ENCODE data around the gene ZBTB9.

ZBTB9 gene

GRCh38 chr6:33433544-33434191 lies 20.7 kb upstream of the ZBTB9 start:
- DNase-seq, result no peak

GRCh38 chr6:33434961-33435360 lies 19.4 kb upstream of the ZBTB9 start:
- DNase-seq, result no peak

- DNase-seq, result no peak
Measured at GRCh38 chr6:33437666-33438065, 16.7 kb upstream of the ZBTB9 start.

DNA sequence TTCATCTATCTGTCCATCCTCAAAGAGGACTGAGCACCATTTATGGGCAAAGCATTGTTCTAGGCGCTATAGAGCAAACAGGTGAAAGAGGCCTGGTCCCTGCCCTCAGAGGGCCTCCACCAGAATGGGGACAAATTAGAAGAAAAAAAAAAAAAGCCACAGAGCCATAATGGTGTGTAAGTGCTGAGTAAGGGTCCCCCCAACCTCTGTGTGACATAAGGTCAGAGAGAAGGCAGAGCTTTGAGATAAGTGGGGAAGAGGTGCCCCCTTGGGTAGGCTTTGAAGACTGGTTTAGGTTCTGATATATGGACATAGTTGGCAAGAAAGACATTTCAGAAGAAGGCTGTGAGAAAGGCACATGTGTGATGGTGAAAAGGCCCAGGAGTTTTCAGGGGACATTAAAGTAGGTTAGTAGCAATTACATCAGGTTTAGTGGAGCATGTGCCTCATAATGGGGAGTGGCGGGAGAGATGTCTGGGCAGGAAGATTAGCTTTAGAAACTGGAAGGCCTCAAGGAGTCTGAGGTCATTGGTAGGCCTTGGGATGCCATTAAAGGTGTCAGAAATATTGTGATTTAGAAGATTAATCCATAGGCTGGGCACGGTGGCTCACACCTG lies 15.3 kb upstream of the ZBTB9 start:
- DNase-seq, result no peak

- DNase-seq, result no peak
Measured at GRCh38 chr6:33439956-33440648, 14.3 kb upstream of the ZBTB9 start.

DNA sequence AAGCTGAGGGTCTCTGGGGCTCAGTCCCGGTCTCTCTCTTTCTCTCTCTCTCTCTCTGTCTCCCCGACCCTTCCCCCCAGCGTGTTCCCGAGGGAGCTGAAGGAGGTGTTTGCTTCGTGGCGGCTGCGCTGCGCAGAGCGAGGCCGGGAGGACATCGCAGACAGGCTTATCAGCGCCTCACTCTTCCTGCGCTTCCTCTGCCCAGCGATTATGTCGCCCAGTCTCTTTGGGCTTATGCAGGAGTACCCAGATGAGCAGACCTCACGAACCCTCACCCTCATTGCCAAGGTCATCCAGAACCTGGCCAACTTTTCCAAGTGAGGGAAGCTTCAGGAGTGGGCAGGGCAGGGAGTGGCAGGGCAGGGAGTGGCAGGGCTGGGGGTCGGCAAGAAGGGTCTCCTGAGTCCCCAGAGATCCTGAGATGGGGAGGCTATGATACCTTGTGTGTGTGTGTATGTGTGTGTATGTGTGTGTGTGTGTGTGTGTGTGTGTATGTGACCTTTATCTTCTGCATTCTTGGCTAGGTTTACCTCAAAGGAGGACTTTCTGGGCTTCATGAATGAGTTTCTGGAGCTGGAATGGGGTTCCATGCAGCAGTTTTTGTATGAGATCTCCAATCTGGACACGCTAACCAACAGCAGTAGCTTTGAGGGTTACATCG lies 13.6 kb upstream of the ZBTB9 start:
- no peak for DNase-seq

- DNase-seq, result no peak
Measured at GRCh38 chr6:33441457-33441856, 12.9 kb upstream of the ZBTB9 start.

DNA sequence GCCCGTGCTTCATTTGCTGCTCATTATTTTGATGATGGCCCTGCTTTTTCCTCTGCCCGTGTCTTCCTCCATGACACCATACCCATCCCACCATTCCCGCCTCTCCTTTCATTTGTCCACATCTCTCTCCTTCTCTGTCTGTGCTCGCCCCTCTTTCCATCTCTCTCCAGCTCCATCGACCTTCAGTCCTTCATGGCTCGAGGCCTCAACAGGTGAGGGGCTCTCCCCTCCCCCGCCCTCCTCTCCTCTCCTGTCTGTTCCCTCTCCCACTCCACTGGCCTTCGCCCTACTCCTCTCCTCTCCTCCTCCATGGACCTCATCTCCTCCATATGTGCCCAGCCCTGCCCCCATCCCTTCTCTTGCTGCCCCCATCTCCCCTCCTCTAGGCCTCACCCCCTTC lies 12.1 kb upstream of the ZBTB9 start:
- no peak for DNase-seq

DNA sequence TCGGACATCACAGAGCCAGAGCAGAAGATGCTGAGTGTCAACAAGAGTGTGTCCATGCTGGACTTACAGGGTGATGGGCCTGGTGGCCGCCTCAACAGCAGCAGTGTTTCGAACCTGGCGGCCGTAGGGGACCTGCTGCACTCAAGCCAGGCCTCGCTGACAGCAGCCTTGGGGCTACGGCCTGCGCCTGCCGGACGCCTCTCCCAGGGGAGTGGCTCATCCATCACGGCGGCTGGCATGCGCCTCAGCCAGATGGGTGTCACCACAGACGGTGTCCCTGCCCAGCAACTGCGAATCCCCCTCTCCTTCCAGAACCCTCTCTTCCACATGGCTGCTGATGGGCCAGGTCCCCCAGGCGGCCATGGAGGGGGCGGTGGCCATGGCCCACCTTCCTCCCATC lies 11.4 kb upstream of the ZBTB9 start:
- DNase-seq, result no peak

GRCh38 chr6:33443619-33444504 lies 10.5 kb upstream of the ZBTB9 start:
- DNase-seq, result no peak

DNA sequence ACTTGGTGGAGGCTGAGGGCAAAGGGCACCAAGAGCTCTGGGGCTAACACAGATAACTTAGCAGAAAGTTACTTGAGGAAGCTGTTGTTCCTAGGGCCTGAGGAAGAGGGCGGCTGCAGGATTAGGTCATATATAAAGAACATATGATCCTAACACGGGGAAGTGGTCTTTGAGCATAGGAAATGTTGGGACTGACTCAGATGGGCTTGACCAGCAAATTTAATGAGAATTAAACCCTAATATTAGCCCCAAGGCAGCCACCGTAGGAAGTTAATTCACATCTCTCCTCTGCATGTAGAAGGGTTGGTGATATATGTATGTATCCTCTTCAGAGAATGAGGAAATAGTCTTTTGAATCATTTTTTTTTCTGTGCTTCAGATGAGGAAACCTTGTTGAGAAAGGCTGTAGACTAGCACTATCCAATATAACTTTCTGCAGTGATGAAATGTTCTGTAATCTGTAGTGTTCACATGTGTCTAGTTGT lies 9.2 kb upstream of the ZBTB9 start:
- no peak for DNase-seq

DNA sequence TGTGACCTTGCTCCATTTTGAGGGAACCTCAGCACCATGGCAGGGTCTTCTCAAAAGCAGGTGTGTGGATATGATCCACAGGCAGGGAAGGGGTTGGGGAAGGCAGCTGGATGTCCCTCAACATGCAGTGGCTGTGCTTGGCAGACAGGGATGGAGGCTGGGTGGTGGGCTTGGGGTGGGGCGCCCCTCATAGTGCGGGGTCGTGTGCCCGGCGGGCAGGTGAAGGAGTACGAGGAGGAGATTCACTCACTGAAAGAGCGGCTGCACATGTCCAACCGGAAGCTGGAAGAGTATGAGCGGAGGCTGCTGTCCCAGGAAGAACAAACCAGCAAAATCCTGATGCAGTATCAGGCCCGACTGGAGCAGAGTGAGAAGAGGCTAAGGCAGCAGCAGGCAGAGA lies 8.0 kb upstream of the ZBTB9 start:
- DNase-seq, result no peak

GRCh38 chr6:33450434-33450833 lies 3.9 kb upstream of the ZBTB9 start:
- no peak for DNase-seq

GRCh38 chr6:33451606-33452005 lies 2.8 kb upstream of the ZBTB9 start:
- DNase-seq, result no peak

DNA sequence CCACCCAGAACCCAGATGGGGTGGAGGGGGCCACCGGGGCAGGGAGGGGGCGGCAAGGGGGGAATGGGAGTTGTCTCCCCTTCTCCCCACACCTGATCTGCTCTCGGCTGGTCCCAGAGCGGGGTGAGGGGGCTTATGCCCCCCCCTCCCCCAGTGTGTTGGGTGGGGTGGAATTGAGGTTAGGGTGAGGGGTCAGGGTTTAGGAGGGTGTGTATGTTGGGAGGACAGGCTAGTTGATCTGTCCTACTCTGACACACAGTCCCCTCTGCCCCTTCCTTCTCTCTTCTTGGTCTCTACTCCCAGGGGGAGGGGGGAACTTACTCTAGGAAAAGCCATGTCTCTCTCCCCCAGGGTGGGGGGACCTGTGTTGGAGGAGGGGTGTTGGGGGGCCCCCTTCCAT lies 1.9 kb upstream of the ZBTB9 start:
- no peak for DNase-seq

GRCh38 chr6:33453393-33454008 lies 875 bp upstream of the ZBTB9 start:
- no peak for DNase-seq

DNA sequence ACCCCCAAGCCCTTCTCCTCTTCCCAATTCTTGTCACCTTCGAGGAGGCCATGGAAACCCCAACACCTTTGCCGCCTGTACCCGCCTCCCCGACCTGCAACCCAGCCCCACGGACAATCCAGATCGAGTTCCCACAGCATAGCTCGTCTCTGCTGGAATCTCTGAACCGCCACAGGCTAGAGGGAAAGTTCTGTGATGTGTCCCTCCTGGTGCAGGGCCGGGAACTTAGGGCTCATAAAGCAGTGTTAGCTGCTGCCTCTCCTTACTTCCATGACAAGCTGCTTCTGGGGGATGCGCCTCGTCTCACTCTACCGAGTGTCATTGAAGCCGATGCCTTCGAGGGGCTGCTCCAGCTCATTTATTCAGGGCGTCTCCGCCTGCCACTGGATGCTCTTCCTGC lies 675 bp downstream of the ZBTB9 start:
- DNase-seq, result no peak

GRCh38 chr6:33456156-33456555 lies 1.8 kb downstream of the ZBTB9 start:
- DNase-seq, result no peak

DNA sequence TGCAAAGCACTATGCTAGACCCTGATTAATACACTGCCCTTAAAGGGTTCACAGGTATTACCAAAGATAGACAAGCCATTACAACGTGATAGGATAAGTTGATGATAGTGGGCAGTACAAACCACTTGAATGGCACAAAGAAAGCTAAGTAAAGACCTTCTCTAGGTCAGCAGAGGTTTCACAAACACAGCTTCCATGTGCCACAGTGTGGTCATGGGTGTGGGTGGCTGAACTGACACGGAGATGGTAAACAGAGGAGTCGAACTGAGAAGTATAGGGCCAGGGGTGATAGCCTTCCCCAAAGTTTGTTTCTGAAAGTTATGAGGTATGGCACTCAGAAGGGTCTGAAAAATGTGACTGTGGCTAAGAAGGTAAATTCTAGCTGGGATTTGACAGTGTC lies 4.3 kb downstream of the ZBTB9 start:
- DNase-seq, result no peak

- DNase-seq, result no peak
Measured at GRCh38 chr6:33459226-33459625, 4.8 kb downstream of the ZBTB9 start.

- no peak for DNase-seq
Measured at GRCh38 chr6:33466075-33466735, 11.8 kb downstream of the ZBTB9 start.

All from fibroblast of skin of abdomen (primary cell).